Activated CD4-positive, alpha-beta T cell treated with anti-CD3 and anti-CD28 coated beads, Interleukin-2, amount 10 ng/mL, durations not matched to agents 24 days and 14 days (primary cell): ENCODE results near the gene FGF19. TPM values are rescaled to one million over a fixed set of nuclear protein-coding genes. Genes with fewer than 3 reads are reported as not detected.
"Not testable (repeated sequence)": the region's sequence is repeated elsewhere in the genome, so short reads cannot be mapped to it uniquely, and the experiment has no call there.

ENCODE experiments used
- DNase-seq: peaks from one replicate; pipeline ENCODE4 v3.0.0; 2022
- H3K27ac Mint-ChIP-seq: one replicate; pipeline ENCODE4 v1.8.0; 2022; ENCODE audit warnings: mild to moderate bottlenecking, mixed read lengths
- H3K27me3 Mint-ChIP-seq: one replicate; pipeline ENCODE4 v1.8.0; 2022; ENCODE audit warnings: mixed read lengths
- H3K36me3 Mint-ChIP-seq: one replicate; pipeline ENCODE4 v1.8.0; 2022; ENCODE audit warnings: low read depth, mild to moderate bottlenecking, mixed read lengths
- H3K4me1 Mint-ChIP-seq: one replicate; pipeline ENCODE4 v1.8.0; 2021; ENCODE audit warnings: mixed read lengths
- H3K4me3 Mint-ChIP-seq: one replicate; pipeline ENCODE4 v1.8.0; 2022; ENCODE audit warnings: mild to moderate bottlenecking, moderate library complexity, mixed read lengths
- H3K9me3 Mint-ChIP-seq: one replicate; pipeline ENCODE4 v1.8.0; 2021; ENCODE audit warnings: mixed read lengths
- intact Hi-C: fragments of 100-400 bp; cut with micrococcal nuclease; formaldehyde crosslinking; loops from one replicate; pipeline ENCODE4 v1.15.1; 2023
- total RNA-seq: library from RNA; stranded (reverse); gene quantifications from 2 replicates; pipeline ENCODE4 v1.2.3, GENCODE V29; 2022

Gene FGF19
- total RNA-seq, 1 donor from 2014 or later = not detected

GRCh38 chr11:69697469-69697843, 6.4 kb downstream of the FGF19 start:
- intact Hi-C loops = no loop called here
- peaks cover 34% of the 10 kb centered on the region for H3K27me3 Mint-ChIP-seq
- H3K4me1 Mint-ChIP-seq = no peaks in the 10 kb centered on the region
- no peaks in the 10 kb centered on the region for H3K9me3 Mint-ChIP-seq
- no peak overlapping the region for H3K4me3 Mint-ChIP-seq
- H3K27ac Mint-ChIP-seq = no peak overlapping the region
- DNase-seq = no peak
- no peaks in the 10 kb centered on the region for H3K36me3 Mint-ChIP-seq

- Mint-ChIP-seq H3K9me3 (no peaks in the 10 kb centered on the region), H3K27ac (no peak overlapping the region), H3K4me3 (no peak overlapping the region), H3K36me3 (no peaks in the 10 kb centered on the region), H3K27me3 (peaks cover 38% of the 10 kb centered on the region), H3K4me1 (no peaks in the 10 kb centered on the region)
- no peak for DNase-seq
- intact Hi-C loops = no loop called here
Measured at GRCh38 chr11:69696749-69697468, 6.9 kb downstream of the FGF19 start.

GRCh38 chr11:69695995-69696394, 7.8 kb downstream of the FGF19 start:
- H3K27me3 Mint-ChIP-seq = peaks cover 37% of the 10 kb centered on the region
- intact Hi-C loops = not testable (repeated sequence)

GRCh38 chr11:69695581-69695980, 8.2 kb downstream of the FGF19 start:
- H3K27ac Mint-ChIP-seq = no peak overlapping the region

More at GRCh38 chr11:69695995-69696394, 7.8 kb downstream of the FGF19 start:
- H3K9me3 Mint-ChIP-seq, H3K36me3 Mint-ChIP-seq, DNase-seq, H3K4me1 Mint-ChIP-seq, H3K4me3 Mint-ChIP-seq, H3K27ac Mint-ChIP-seq: not testable (repeated sequence)

GRCh38 chr11:69694781-69695180, 9.0 kb downstream of the FGF19 start:
- no peak for DNase-seq
- peaks cover 2% of the 10 kb centered on the region for H3K4me1 Mint-ChIP-seq
- intact Hi-C loops = no loop called here
- no peaks in the 10 kb centered on the region for H3K36me3 Mint-ChIP-seq
- no peak overlapping the region for H3K27ac Mint-ChIP-seq
- no peaks in the 10 kb centered on the region for H3K9me3 Mint-ChIP-seq
- peaks cover 36% of the 10 kb centered on the region for H3K27me3 Mint-ChIP-seq
- H3K4me3 Mint-ChIP-seq = no peak overlapping the region

More at GRCh38 chr11:69695581-69695980, 8.2 kb downstream of the FGF19 start:
- no peak for DNase-seq
- no peak overlapping the region for H3K4me3 Mint-ChIP-seq
- intact Hi-C loops = no loop called here
- H3K4me1 Mint-ChIP-seq = no peaks in the 10 kb centered on the region
- no peaks in the 10 kb centered on the region for H3K36me3 Mint-ChIP-seq
- H3K27me3 Mint-ChIP-seq = peaks cover 36% of the 10 kb centered on the region
- no peaks in the 10 kb centered on the region for H3K9me3 Mint-ChIP-seq

GRCh38 chr11:69692422-69692821, 11.4 kb downstream of the FGF19 start:
- H3K36me3 Mint-ChIP-seq = no peaks in the 10 kb centered on the region
- intact Hi-C loops = no loop called here
- DNase-seq = no peak
- H3K4me3 Mint-ChIP-seq = no peak overlapping the region
- peaks cover 9% of the 10 kb centered on the region for H3K4me1 Mint-ChIP-seq
- no peaks in the 10 kb centered on the region for H3K9me3 Mint-ChIP-seq
- H3K27ac Mint-ChIP-seq = no peak overlapping the region
- peaks cover 34% of the 10 kb centered on the region for H3K27me3 Mint-ChIP-seq

GRCh38 chr11:69691463-69691862, 12.4 kb downstream of the FGF19 start:
- H3K27ac Mint-ChIP-seq = no peak overlapping the region
- no peak overlapping the region for H3K4me3 Mint-ChIP-seq
- peaks cover 9% of the 10 kb centered on the region for H3K4me1 Mint-ChIP-seq
- peaks cover 34% of the 10 kb centered on the region for H3K27me3 Mint-ChIP-seq
- no peak for DNase-seq
- no peaks in the 10 kb centered on the region for H3K9me3 Mint-ChIP-seq
- intact Hi-C loops = no loop called here
- H3K36me3 Mint-ChIP-seq = no peaks in the 10 kb centered on the region

GRCh38 chr11:69689484-69690319, 14.1 kb downstream of the FGF19 start:
- Mint-ChIP-seq H3K27ac (no peak overlapping the region), H3K27me3 (peaks cover 31% of the 10 kb centered on the region), H3K9me3 (no peaks in the 10 kb centered on the region), H3K4me1 (peaks cover 14% of the 10 kb centered on the region), H3K4me3 (no peak overlapping the region), H3K36me3 (no peaks in the 10 kb centered on the region)
- no peak for DNase-seq
- intact Hi-C loops = loop anchor here (5.0 kb wide), 2 partner anchors 113 to 508 kb away; no protein-coding TSS in a partner anchor

GRCh38 chr11:69687969-69688771, 15.7 kb downstream of the FGF19 start:
- intact Hi-C loops = loop anchor here (2.0 to 5.0 kb wide), 3 partner anchors 114 to 509 kb away; no protein-coding TSS in a partner anchor
- H3K9me3 Mint-ChIP-seq, DNase-seq, H3K27ac Mint-ChIP-seq, H3K4me3 Mint-ChIP-seq, H3K36me3 Mint-ChIP-seq: not testable (repeated sequence)
- peaks cover 31% of the 10 kb centered on the region for H3K27me3 Mint-ChIP-seq
- peaks cover 14% of the 10 kb centered on the region for H3K4me1 Mint-ChIP-seq

GRCh38 chr11:69686856-69687255, 17.0 kb downstream of the FGF19 start:
- peaks cover 24% of the 10 kb centered on the region for H3K27me3 Mint-ChIP-seq
- no peak overlapping the region for H3K4me3 Mint-ChIP-seq
- H3K9me3 Mint-ChIP-seq = no peaks in the 10 kb centered on the region
- H3K27ac Mint-ChIP-seq = no peak overlapping the region
- no peak for DNase-seq
- intact Hi-C loops = loop anchor here (1.0 to 5.0 kb wide), 4 partner anchors 115 to 510 kb away; no protein-coding TSS in a partner anchor
- H3K36me3 Mint-ChIP-seq = no peaks in the 10 kb centered on the region
- peaks cover 14% of the 10 kb centered on the region for H3K4me1 Mint-ChIP-seq

GRCh38 chr11:69686452-69686851, 17.4 kb downstream of the FGF19 start:
- Mint-ChIP-seq H3K27ac (no peak overlapping the region), H3K36me3 (no peaks in the 10 kb centered on the region), H3K27me3 (peaks cover 21% of the 10 kb centered on the region), H3K4me3 (no peak overlapping the region), H3K4me1 (peaks cover 14% of the 10 kb centered on the region), H3K9me3 (no peaks in the 10 kb centered on the region)
- intact Hi-C loops = loop anchor here (1.0 to 5.0 kb wide), 4 partner anchors 116 to 511 kb away; no protein-coding TSS in a partner anchor
- no peak for DNase-seq

GRCh38 chr11:69685348-69685747, 18.5 kb downstream of the FGF19 start:
- peak overlapping the region; percentile 62 for H3K4me3 Mint-ChIP-seq

GRCh38 chr11:69684651-69685050, 19.2 kb downstream of the FGF19 start:
- Mint-ChIP-seq H3K36me3 (no peaks in the 10 kb centered on the region), H3K9me3 (no peaks in the 10 kb centered on the region), H3K27me3 (peaks cover 15% of the 10 kb centered on the region), H3K4me3 (no peak overlapping the region), H3K27ac (no peak overlapping the region), H3K4me1 (peaks cover 11% of the 10 kb centered on the region)
- no peak for DNase-seq
- intact Hi-C loops = loop anchor here (5.0 kb wide), 2 partner anchors 118 to 513 kb away; no protein-coding TSS in a partner anchor

More at GRCh38 chr11:69685348-69685747, 18.5 kb downstream of the FGF19 start:
- peaks cover 14% of the 10 kb centered on the region for H3K4me1 Mint-ChIP-seq
- H3K36me3 Mint-ChIP-seq = no peaks in the 10 kb centered on the region
- no peak for DNase-seq
- H3K27ac Mint-ChIP-seq = no peak overlapping the region
- intact Hi-C loops = loop anchor here (5.0 kb wide), 2 partner anchors 117 to 512 kb away; no protein-coding TSS in a partner anchor
- peaks cover 19% of the 10 kb centered on the region for H3K27me3 Mint-ChIP-seq
- no peaks in the 10 kb centered on the region for H3K9me3 Mint-ChIP-seq
